ENCODE measurements around the gene MAGI2.

DNA sequence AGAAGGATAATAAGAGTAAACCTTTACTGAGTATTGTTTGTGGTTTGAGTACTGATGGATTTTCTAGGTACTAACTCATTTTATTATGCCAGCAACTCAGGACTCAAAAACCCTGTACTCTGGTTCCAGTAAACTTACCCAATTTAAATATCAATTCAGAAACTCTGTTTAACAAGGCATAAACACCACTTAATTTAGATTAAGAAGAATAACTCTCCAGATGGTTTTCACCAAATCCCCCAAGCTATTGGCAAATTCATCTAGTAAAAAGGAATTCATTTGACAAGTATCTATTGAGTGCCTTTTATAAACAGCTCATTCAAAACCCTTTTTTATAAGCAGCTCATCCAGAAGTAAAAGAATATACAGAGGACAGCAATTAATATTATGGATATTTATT, 1082.5 kb downstream of the MAGI2 start:
- TF ChIP-seq, protein P1, sequence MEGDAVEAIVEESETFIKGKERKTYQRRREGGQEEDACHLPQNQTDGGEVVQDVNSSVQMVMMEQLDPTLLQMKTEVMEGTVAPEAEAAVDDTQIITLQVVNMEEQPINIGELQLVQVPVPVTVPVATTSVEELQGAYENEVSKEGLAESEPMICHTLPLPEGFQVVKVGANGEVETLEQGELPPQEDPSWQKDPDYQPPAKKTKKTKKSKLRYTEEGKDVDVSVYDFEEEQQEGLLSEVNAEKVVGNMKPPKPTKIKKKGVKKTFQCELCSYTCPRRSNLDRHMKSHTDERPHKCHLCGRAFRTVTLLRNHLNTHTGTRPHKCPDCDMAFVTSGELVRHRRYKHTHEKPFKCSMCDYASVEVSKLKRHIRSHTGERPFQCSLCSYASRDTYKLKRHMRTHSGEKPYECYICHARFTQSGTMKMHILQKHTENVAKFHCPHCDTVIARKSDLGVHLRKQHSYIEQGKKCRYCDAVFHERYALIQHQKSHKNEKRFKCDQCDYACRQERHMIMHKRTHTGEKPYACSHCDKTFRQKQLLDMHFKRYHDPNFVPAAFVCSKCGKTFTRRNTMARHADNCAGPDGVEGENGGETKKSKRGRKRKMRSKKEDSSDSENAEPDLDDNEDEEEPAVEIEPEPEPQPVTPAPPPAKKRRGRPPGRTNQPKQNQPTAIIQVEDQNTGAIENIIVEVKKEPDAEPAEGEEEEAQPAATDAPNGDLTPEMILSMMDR (conservative IDR thresholded peaks at IDR 0.05 in 1 of 2, IDR thresholded peaks at IDR 0.05 in 1 of 2; ENCODE audit: extremely low read depth in 1 of 2, insufficient read depth in 1 of 2, low read depth in 1 of 2, low read length in 2 of 2), result no peak
- TF ChIP-seq EZH2 (IDR thresholded peaks at IDR 0.05; ENCODE audit: borderline replicate concordance, low read length), result no peak
